Measurements from ENCODE around the gene MRPL58. TPM values are rescaled to one million over a fixed set of nuclear protein-coding genes. Genes with fewer than 3 reads are reported as not detected.

MRPL58 gene
- total and polyA plus RNA-seq, 10 of the 15 experiments (the other 5 are each of a cell fraction or from before 2014, with no cell fraction given), result 23.0 to 64.3 (median 51.9) TPM

GRCh38 chr17:74999523-74999922 is 12.9 kb upstream of the MRPL58 start (continued):
- TF ChIP-seq ASH2L (IDR thresholded peaks at IDR 0.05; ENCODE audit: borderline replicate concordance, low read depth) (no peak), FOXK2 (IDR thresholded peaks at IDR 0.05) (no peak)

DNA sequence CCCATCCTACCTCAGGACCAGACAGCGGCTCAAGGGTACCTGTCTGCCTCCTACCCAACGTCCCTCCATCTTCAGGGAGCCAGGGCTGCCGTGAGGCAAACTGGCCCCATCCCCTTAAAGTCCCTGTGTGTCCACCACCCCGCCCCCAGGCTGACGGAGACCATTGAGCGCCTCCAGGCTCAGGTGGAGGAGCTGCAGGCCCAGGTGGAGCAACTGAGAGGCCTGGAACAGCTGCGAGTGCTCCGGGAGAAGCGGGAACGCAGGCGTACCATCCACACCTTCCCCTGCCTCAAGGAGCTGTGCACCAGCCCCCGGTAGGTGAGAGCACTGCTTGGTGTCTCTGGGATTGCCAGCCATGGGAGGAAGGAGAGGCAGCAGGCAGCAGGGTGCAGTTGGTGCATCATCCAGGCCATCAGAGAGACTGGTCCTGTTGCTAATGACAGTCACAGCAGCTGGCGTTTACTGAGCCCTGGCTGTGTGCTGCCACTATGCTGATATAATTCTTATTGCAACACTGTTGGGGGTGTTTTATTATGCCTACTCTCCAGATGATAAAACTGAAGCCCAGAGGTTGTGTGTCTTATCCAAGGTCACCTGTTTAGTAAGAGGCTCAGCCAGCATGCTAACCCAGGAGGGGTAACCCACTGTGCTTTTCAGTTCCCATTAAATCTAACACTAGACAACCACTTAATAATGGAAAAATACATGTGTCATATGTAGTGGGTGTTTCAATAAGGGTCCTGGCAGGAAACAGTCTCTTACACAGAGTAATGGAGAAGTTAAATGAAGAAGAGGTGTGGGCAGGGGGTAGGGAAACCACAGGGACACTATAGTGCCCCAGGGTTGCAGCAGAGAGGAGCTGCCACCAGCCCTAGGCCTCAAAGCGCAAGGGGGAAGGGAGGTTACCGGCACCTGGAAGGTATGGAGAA is 10.3 kb upstream of the MRPL58 start:
- RAD21 ChIA-PET (ENCODE audit: unreplicated experiment), result no interaction called here
- CTCF ChIA-PET, result interaction anchor here (1.2 to 3.4 kb wide), 2 partner anchors 10 to 40 kb away, joined by 4 to 11 read pairs; partner anchors contain the start of gene MRPL58

More for the DNA sequence above, 10.3 kb upstream of the MRPL58 start:
- no peak overlapping the region for H3K4me3 ChIP-seq
- no peaks in the 10 kb centered on the region for H3K79me2 ChIP-seq (ENCODE audit: control insufficient read depth, insufficient read depth, low read length)
- no peak overlapping the region for H3K9ac ChIP-seq (ENCODE audit: control insufficient read depth, insufficient read depth, low read length)
- TF ChIP-seq IKZF2 (IDR thresholded peaks at IDR 0.05) (no peak), ZBED1 (IDR thresholded peaks at IDR 0.05; ENCODE audit: borderline replicate concordance) (no peak), CREB1 (IDR thresholded peaks at IDR 0.05; ENCODE audit: low read depth) (no peak), SMAD1 (IDR thresholded peaks at IDR 0.05; ENCODE audit: low read depth, partially characterized antibody) (no peak), NFYB (IDR thresholded peaks at IDR 0.05; ENCODE audit: insufficient read depth, low read depth, low read length) (no peak), ZSCAN29 (IDR thresholded peaks at IDR 0.05) (no peak), TAF1 (IDR thresholded peaks at IDR 0.05; ENCODE audit: borderline replicate concordance, low read depth, low read length) (no peak), SIX5 (IDR thresholded peaks at IDR 0.05; ENCODE audit: low read depth, low read length, severe bottlenecking) (no peak), NR2F1 (conservative IDR thresholded peaks at IDR 0.05) (no peak), SIN3A (IDR thresholded peaks at IDR 0.05; ENCODE audit: low read depth, low read length) (no peak), MEF2A (IDR thresholded peaks at IDR 0.05; ENCODE audit: insufficient read depth, low read depth, low read length) (no peak), RBBP5 (conservative IDR thresholded peaks at IDR 0.05) (no peak), NRF1 (conservative IDR thresholded peaks at IDR 0.05; ENCODE audit: low read depth, low read length) (no peak)
- H2AFZ ChIP-seq (ENCODE audit: control insufficient read depth, low read depth, low read length), result no peak overlapping the region
- H4K20me1 ChIP-seq (ENCODE audit: control insufficient read depth, insufficient read depth), result no peaks in the 10 kb centered on the region
- POLR2A ChIA-PET, result no interaction called here
- no peaks in the 10 kb centered on the region for H3K27me3 ChIP-seq (replicated peaks in 1 of 2; ENCODE audit: control insufficient read depth in 2 of 2, insufficient read depth in 2 of 2, low read length in 1 of 2)
- FAIRE-seq (no peak), DNase-seq (ENCODE audit: low read depth, low spot score) (no peak), ATAC-seq (no peak)
- no peaks in the 10 kb centered on the region for H3K9me3 ChIP-seq (replicated peaks; ENCODE audit: control insufficient read depth, insufficient read depth, low read length)
- BruUV-seq (replicated peaks), result no TSS peak
- intact Hi-C loops (cut with micrococcal nuclease; ENCODE audit: unreplicated experiment), result no loop called here
- no peaks in the 10 kb centered on the region for H3K36me3 ChIP-seq (ENCODE audit: control insufficient read depth in 2 of 2, insufficient read depth in 2 of 2, low read length in 1 of 2)
- no peak overlapping the region for H3K27ac ChIP-seq (ENCODE audit: control insufficient read depth, insufficient read depth)
- WGBS (ENCODE audit: insufficient coverage, insufficient replicate concordance, low lambda C conversion rate, missing lambda C conversion rate), result 37% methylated on average over 15 of the region's 15 CpGs
- H3K4me2 ChIP-seq (ENCODE audit: control insufficient read depth, insufficient read depth), result no peak overlapping the region
- H3K4me1 ChIP-seq (ENCODE audit: control insufficient read depth, insufficient read depth, low read length), result no peaks in the 10 kb centered on the region
- SMC1A ChIA-PET (ENCODE audit: uncharacterized antibody, unreplicated experiment), result no interaction called here
- in situ Hi-C loops (cut with MboI), result no loop called here

Data from GM12878 (cell line).